Stimulated activated CD8-positive, alpha-beta memory T cell treated with anti-CD3 and anti-CD28 coated beads, Interleukin-12 subunit alpha, Interleukin-12 subunit beta, amount 100 ng/mL, for 4 hours (primary cell): ENCODE data around the gene ATP6AP1.
A peak's percentile ranks its signal among the peaks of the same experiment; 100 is the strongest.

ENCODE experiments used
- DNase-seq: peaks from one replicate; pipeline ENCODE4 v3.0.0-alpha.2; 2020; ENCODE audit warnings: low read depth

The ATP6AP1 gene

GRCh38 chrX:154470434-154470833 is 42.0 kb downstream of the ATP6AP1 start:
- no peak for DNase-seq

- DNase-seq = no peak
These were observed 42.6 kb downstream of the ATP6AP1 start for GRCh38 chrX:154470914-154471568.

- DNase-seq = no peak
These were observed 43.6 kb downstream of the ATP6AP1 start for GRCh38 chrX:154471839-154472684.

- no peak for DNase-seq
These were observed 44.5 kb downstream of the ATP6AP1 start for GRCh38 chrX:154472685-154473632.

GRCh38 chrX:154473683-154474082 is 45.2 kb downstream of the ATP6AP1 start:
- no peak for DNase-seq

- DNase-seq = no peak
These were observed 48.3 kb downstream of the ATP6AP1 start for GRCh38 chrX:154476821-154477220.

- DNase-seq = no peak
These were observed 49.5 kb downstream of the ATP6AP1 start for GRCh38 chrX:154477891-154478477.

GRCh38 chrX:154478728-154479622 is 50.5 kb downstream of the ATP6AP1 start, which contains the start of gene LAGE3:
Gene LAGE3, minus strand, starts transcription at chrX:154479281. Its CDS starts 366 bp downstream, at chrX:154478915.
- DNase-seq = peak; percentile 88

- no peak for DNase-seq
These were observed 52.7 kb downstream of the ATP6AP1 start for GRCh38 chrX:154481195-154481594.

- DNase-seq = no peak
These were observed 53.6 kb downstream of the ATP6AP1 start for GRCh38 chrX:154481911-154482601.

- DNase-seq = no peak
These were observed 54.3 kb downstream of the ATP6AP1 start for GRCh38 chrX:154482786-154483185.

GRCh38 chrX:154483325-154483724 is 54.8 kb downstream of the ATP6AP1 start:
- no peak for DNase-seq

- no peak for DNase-seq
These were observed 56.0 kb downstream of the ATP6AP1 start for GRCh38 chrX:154484255-154485149.

- no peak for DNase-seq
These were observed 56.9 kb downstream of the ATP6AP1 start for GRCh38 chrX:154485150-154486051.

GRCh38 chrX:154486052-154486395 is 57.5 kb downstream of the ATP6AP1 start:
- DNase-seq = no peak
